ENCODE results near the gene MAU2.

GRCh38 chr19:19279062-19279612 is 41.5 kb upstream of the MAU2 start:
- TF ChIP-seq SMC3 (IDR thresholded peaks at IDR 0.05; ENCODE audit: low read length) (no peak), CHD2 (IDR thresholded peaks at IDR 0.05; ENCODE audit: low read depth, low read length) (no peak)

Measured in HepG2 (cell line).